T-helper 1 cell treated with Interleukin-12 subunit alpha and Interleukin-12 subunit beta and Interleukin-4 antibody, amounts not matched to agents 30 μg/mL and 1 μg/mL, for 36 hours (primary cell): ENCODE measurements around the gene RTEL1.
"Not testable (repeated sequence)": the region's sequence is repeated elsewhere in the genome, so short reads cannot be mapped to it uniquely, and the experiment has no call there.

Experiments used
- H3K27ac Mint-ChIP-seq: one replicate; pipeline ENCODE4 v1.8.0; 2021; ENCODE audit warnings: mild to moderate bottlenecking, mixed read lengths
- H3K27me3 Mint-ChIP-seq: one replicate; pipeline ENCODE4 v1.8.0; 2021; ENCODE audit warnings: low read depth, mixed read lengths
- H3K36me3 Mint-ChIP-seq: one replicate; pipeline ENCODE4 v1.8.0; 2021; ENCODE audit warnings: low read depth, mixed read lengths
- H3K4me1 Mint-ChIP-seq: one replicate; pipeline ENCODE4 v1.8.0; 2021; ENCODE audit warnings: low read depth, mixed read lengths
- H3K4me3 Mint-ChIP-seq: one replicate; pipeline ENCODE4 v1.8.0; 2021; ENCODE audit warnings: mild to moderate bottlenecking, moderate library complexity, mixed read lengths
- H3K9me3 Mint-ChIP-seq: one replicate; pipeline ENCODE4 v1.8.0; 2021; ENCODE audit warnings: mixed read lengths

RTEL1 gene

DNA sequence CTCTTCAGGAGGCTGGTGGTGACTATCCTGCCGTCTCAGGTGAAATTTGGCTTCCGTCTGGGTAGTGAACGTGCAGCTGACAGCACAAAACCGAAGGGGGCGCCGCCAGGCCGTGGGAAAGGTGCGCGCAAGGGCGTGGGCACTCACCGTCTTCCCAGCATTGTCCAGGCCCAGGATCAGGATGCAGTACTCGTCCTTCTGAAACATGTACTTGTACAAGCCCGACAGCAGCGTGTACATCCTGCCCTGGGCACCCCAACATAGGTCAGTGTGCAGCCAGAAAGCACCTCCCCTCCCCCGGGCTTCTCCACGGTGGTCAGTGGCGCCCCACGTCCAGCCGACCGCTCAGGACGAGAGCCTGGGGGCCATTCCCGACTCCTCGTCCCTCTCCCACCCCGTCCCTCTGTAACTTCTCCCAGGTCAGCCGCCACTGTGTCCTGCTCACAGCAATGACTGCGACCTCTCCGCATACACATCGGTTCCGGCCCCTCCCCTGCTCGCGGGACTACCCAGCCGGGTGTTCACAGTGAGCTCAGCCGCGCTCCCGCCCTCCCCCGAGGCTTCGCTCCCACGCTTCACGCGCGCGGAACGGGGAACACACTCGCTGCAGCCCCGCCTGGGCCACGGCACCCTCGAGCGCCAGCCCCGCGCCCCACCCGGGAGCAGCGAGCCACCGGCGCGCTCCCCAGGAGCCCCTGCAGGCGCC, 48.9 kb downstream of the RTEL1 start:
- Mint-ChIP-seq H3K4me3 (peak overlapping the region; percentile 87), H3K27ac (peak overlapping the region; percentile 81), H3K4me1 (peaks cover 32% of the 10 kb centered on the region), H3K9me3 (no peaks in the 10 kb centered on the region), H3K36me3 (peaks cover 39% of the 10 kb centered on the region), H3K27me3 (no peaks in the 10 kb centered on the region)

DNA sequence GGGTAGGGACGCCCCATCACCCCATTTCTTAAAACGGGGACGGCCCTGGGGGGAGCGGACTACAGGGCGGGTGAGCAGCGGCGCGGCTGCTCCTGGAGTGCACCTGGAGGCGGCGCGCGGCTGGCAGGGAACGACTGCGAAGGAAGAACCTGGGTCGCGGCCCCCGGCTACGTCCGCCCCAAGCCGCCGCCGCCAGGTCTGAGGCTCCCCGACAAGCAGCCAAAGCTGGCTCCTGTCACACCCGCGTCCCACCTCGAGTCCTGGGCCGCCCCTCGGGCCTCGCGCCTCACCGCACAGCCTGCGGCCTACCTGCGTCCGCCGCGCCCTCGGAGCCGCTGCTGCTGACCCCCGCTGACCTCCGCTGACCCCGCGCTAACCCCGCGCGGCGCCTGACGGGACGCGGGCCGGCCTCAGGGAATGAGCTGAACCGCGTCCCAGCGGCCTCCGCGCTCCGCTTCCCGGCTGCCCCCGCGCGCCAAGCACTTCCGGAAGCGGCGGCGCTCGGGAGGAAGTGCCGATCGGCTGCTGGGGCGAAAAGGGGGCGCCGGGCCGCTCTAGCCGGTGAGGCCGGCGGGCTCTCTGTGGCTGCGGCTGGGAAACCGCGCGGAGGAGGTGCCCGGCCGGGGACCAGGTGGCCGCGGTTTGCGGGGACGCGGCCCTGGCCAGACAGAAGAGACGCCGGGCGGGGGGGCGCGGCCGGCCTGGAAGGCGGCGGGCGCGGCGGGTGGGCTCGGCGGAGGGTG, 49.6 kb downstream of the RTEL1 start, which contains the start of the genes ARFRP1 and ZGPAT:
Gene ARFRP1, minus strand, starts transcription at position 419 of the 743 bp plus-strand sequence. CDS start 885 bp downstream, outside the sequence.
Gene ZGPAT, plus strand, starts transcription at position 482 of the 743 bp plus-strand sequence. CDS start 542 bp downstream, outside the sequence.
- peak within 1 kb of the TSS; percentile 87 for H3K4me3 Mint-ChIP-seq
- peak within 1 kb of the TSS; percentile 81 for H3K27ac Mint-ChIP-seq
- H3K9me3 Mint-ChIP-seq, result peaks cover 3% of the 10 kb centered on the region
- H3K4me1 Mint-ChIP-seq, result peaks cover 37% of the 10 kb centered on the region
- no peaks in the 10 kb centered on the region for H3K27me3 Mint-ChIP-seq
- H3K36me3 Mint-ChIP-seq, result peaks cover 46% of the 10 kb centered on the region

DNA sequence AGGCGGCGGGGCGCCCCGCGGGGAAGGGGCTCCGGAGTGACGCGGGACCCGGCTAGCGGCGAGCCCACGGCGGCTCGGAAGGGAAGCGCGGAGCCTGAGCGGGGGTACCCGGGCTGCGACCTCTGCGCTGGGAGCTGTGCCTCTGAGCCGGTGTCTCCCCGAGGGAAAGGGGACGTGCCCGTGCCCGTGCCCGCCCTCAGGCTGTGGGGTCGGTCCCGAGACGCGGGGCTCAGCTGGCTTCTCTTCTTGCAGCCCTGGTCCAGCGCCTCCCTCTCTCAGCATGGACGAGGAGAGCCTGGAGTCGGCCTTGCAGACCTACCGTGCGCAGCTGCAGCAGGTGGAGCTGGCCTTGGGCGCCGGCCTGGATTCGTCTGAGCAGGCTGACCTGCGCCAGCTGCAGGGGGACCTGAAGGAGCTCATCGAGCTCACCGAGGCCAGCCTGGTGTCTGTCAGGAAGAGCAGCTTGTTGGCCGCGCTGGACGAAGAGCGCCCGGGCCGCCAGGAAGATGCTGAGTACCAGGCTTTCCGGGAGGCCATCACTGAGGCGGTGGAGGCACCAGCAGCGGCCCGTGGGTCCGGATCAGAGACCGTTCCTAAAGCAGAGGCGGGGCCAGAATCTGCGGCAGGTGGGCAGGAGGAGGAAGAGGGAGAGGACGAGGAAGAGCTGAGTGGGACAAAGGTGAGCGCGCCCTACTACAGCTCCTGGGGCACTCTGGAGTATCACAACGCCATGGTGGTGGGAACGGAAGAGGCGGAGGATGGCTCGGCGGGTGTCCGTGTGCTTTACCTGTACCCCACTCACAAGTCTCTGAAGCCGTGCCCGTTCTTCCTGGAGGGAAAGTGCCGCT, 50.4 kb downstream of the RTEL1 start:
- H3K36me3 Mint-ChIP-seq, result peaks cover 47% of the 10 kb centered on the region
- peaks cover 39% of the 10 kb centered on the region for H3K4me1 Mint-ChIP-seq
- H3K9me3 Mint-ChIP-seq, result peaks cover 3% of the 10 kb centered on the region

DNA sequence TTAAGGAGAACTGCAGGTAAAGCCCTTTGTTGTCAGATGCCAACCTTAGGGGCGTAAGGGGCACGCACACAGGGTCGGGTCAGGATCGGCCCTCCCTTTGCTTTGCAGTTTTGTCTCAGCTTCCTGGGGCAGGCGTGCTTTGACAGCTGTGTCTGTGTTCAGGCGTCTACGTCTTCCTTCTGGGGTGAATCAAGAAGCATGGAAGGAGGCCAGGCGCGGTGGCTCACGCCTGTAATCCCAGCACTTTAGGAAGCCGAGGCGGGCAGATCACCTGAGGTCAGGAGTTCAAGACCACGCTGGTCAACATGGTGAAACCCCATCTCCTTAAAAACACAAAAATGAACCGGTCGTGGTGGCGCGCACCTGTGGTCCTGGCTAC, 51.0 kb downstream of the RTEL1 start:
- Mint-ChIP-seq H3K9me3 (peaks cover 3% of the 10 kb centered on the region), H3K4me3 (peak overlapping the region; percentile 86), H3K36me3 (peaks cover 50% of the 10 kb centered on the region), H3K27me3 (no peaks in the 10 kb centered on the region), H3K4me1 (peaks cover 39% of the 10 kb centered on the region), H3K27ac (no peak overlapping the region)

More for the DNA sequence above, 50.4 kb downstream of the RTEL1 start:
- Mint-ChIP-seq H3K27ac (peak overlapping the region; percentile 9), H3K27me3 (no peaks in the 10 kb centered on the region), H3K4me3 (peak overlapping the region; percentile 86)

DNA sequence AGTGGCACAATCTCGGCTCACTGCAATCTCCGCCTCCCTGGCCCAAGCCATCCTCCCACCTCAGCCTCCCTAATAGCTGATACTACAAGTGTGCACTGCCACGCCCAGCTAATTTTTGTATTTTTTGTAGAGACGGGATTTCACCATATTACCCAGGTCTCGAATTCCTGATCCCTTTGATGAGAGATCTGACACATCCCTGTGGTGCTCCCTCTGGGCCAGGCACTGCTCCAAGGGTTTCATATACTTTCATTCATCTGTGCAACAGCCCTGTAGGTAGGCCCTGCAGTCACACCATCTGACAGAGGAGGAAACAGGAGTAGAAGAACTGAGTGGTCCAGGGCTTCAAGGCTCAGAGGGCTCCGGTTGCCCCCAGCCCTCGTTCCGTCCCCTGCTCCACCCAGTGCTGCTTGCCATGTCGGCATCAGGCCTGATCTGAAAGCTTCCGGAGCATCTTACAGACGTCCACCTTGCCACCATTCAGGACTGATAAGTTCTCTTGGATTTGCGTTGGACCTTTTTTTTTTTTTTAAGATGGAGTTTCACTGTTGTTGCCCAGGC, 53.1 kb downstream of the RTEL1 start:
- peaks cover 10% of the 10 kb centered on the region for H3K9me3 Mint-ChIP-seq
- peaks cover 54% of the 10 kb centered on the region for H3K36me3 Mint-ChIP-seq
- H3K4me3 Mint-ChIP-seq, result peak overlapping the region; percentile 63
- H3K27ac Mint-ChIP-seq, result no peak overlapping the region
- no peaks in the 10 kb centered on the region for H3K27me3 Mint-ChIP-seq
- peaks cover 40% of the 10 kb centered on the region for H3K4me1 Mint-ChIP-seq

DNA sequence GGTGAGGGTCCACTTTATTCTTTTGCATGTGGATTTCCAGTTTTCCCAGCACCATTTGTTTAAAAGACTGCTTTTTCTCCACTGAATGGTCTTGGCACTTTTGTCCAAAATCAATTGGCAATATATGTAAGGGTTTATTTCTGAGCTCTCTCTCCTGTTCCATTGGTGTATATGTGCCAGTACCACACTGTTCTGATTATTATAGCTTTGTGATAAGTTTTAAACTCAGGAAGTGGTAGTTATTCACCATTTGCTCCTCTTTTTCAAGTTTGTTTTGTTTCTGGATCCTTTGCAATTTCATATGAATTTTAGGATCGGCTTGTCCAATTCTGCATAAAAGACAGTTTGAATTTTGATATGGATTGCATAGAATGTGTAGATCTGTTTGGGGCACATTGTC, 54.1 kb downstream of the RTEL1 start:
- H3K9me3 Mint-ChIP-seq, result peaks cover 12% of the 10 kb centered on the region
- H3K27me3 Mint-ChIP-seq, result no peaks in the 10 kb centered on the region
- peaks cover 55% of the 10 kb centered on the region for H3K36me3 Mint-ChIP-seq
- H3K4me3 Mint-ChIP-seq, result no peak overlapping the region
- H3K4me1 Mint-ChIP-seq, result peaks cover 35% of the 10 kb centered on the region
- H3K27ac Mint-ChIP-seq, result no peak overlapping the region

DNA sequence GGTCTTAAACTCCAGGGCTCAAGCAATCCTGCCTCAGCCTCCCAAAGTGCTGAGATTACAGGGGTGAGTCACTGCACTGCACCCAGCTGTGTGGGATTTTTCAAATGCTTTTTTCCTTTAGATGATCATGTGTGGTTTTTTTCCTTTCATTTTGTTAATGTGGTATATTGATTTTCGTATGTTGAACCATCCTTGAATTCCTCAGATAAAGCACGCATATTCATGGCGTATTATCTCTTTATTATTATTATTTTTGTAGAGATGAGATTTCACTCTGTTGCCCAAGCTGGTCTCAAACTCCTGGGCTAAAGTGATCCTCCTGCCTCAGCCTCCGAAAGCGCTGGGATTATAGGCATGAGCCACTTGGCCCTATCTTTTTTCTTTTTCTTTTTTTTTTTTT, 56.7 kb downstream of the RTEL1 start:
- peaks cover 67% of the 10 kb centered on the region for H3K36me3 Mint-ChIP-seq
- peaks cover 19% of the 10 kb centered on the region for H3K9me3 Mint-ChIP-seq

DNA sequence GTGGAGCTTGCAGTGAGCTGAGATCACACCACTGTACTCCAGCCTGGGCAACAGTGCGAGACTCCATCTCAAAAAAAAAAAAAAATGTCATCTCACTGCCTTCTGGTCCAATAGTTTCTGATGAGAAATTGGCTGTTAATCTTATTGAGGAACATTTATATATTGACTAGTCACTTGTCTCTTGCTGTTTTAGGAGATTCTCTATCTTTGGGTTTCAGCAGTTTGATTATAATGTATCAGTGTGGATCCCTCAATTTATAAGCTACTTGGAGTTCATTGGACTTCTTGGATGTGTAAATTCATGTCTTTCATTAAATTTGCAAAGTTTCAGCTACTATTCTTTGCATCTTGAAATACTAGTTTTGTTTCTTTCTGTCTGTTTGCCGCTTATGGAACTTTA, 60.9 kb downstream of the RTEL1 start:
- Mint-ChIP-seq H3K27me3 (no peaks in the 10 kb centered on the region), H3K4me1 (peaks cover 16% of the 10 kb centered on the region), H3K27ac (no peak overlapping the region), H3K9me3 (peaks cover 16% of the 10 kb centered on the region), H3K4me3 (no peak overlapping the region), H3K36me3 (peaks cover 61% of the 10 kb centered on the region)

More for the DNA sequence above, 56.7 kb downstream of the RTEL1 start:
- Mint-ChIP-seq H3K4me1 (peaks cover 30% of the 10 kb centered on the region), H3K27me3 (no peaks in the 10 kb centered on the region), H3K4me3 (no peak overlapping the region), H3K27ac (no peak overlapping the region)

DNA sequence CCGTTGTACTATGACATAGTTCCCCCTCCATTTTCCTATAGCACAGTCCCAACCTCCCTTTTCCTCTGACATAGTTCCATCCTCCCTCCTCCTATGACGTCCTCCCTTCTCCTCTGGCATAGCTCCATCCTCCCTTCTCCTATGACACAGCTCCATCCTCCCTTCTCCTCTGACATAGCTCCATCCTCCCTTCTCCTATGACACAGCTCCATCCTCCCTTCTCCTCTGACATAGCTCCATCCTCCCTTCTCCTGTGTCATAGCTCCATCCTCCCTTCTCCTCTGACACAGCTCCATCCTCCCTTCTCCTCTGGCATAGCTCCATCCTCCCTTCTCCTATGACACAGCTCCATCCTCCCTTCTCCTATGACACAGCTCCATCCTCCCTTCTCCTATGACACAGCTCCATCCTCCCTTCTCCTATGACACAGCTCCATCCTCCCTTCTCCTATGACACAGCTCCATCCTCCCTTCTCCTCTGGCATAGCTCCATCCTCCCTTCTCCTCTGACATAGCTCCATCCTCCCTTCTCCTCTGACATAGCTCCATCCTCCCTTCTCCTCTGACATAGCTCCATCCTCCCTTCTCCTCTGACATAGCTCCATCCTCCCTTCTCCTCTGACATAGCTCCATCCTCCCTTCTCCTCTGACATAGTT, 65.0 kb downstream of the RTEL1 start:
- peaks cover 52% of the 10 kb centered on the region for H3K36me3 Mint-ChIP-seq
- H3K27ac Mint-ChIP-seq, result peak overlapping the region; percentile 19
- not testable (repeated sequence) for H3K27me3 Mint-ChIP-seq

DNA sequence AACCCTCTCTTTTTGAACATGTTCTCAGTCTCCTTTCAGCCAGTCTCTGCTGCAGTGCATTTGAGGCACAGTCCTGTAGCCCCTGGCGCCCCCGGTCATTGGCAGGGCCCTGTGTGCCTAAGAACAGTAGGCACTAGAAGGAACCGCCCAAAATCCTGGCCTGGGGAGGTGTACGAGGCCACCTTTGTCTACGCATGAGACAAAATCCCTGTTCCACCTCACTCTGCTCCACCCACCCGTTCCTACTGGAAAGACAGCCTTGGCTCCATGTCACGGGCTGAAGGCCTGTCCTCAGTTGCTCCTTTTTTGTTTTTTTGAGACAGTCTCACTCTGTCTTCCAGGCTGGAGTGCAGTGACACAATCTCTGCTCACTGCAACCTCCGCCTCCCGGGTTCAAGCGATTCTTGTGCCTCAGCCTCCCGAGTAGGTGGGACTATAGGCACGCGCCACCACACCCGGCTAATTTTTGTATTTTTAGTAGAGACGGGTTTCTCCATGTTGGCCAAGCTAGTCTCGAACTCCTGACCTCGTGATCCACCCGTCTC, 72.1 kb downstream of the RTEL1 start:
- Mint-ChIP-seq H3K4me1 (peaks cover 31% of the 10 kb centered on the region), H3K36me3 (peaks cover 33% of the 10 kb centered on the region), H3K4me3 (peak overlapping the region; percentile 36)
- H3K27me3 Mint-ChIP-seq, H3K9me3 Mint-ChIP-seq, H3K27ac Mint-ChIP-seq: not testable (repeated sequence)

More for the DNA sequence above, 65.0 kb downstream of the RTEL1 start:
- H3K9me3 Mint-ChIP-seq, result peaks cover 12% of the 10 kb centered on the region
- H3K4me1 Mint-ChIP-seq, result peaks cover 17% of the 10 kb centered on the region
- not testable (repeated sequence) for H3K4me3 Mint-ChIP-seq

DNA sequence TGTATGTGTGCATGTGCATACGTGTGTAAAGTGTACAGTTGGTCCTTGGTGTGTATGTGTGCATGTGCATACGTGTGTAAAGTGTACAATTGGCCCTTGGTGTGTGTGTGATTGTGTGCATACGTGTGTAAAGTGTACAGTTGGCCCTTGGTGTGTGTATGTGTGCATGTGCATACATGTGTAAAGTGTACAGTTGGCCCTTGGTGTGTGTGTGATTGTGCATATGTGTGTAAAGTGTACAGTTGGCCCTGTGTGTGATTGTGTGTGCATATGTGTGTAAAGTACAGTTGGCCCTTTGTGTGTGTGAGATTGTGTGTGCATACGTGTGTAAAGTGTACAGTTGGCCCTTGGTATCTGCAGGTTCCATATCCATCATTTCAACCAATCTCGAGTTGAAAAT, 73.3 kb downstream of the RTEL1 start:
- Mint-ChIP-seq H3K27me3 (no peaks in the 10 kb centered on the region), H3K4me3 (no peak overlapping the region), H3K36me3 (peaks cover 27% of the 10 kb centered on the region), H3K9me3 (no peaks in the 10 kb centered on the region), H3K27ac (no peak overlapping the region), H3K4me1 (peaks cover 37% of the 10 kb centered on the region)

DNA sequence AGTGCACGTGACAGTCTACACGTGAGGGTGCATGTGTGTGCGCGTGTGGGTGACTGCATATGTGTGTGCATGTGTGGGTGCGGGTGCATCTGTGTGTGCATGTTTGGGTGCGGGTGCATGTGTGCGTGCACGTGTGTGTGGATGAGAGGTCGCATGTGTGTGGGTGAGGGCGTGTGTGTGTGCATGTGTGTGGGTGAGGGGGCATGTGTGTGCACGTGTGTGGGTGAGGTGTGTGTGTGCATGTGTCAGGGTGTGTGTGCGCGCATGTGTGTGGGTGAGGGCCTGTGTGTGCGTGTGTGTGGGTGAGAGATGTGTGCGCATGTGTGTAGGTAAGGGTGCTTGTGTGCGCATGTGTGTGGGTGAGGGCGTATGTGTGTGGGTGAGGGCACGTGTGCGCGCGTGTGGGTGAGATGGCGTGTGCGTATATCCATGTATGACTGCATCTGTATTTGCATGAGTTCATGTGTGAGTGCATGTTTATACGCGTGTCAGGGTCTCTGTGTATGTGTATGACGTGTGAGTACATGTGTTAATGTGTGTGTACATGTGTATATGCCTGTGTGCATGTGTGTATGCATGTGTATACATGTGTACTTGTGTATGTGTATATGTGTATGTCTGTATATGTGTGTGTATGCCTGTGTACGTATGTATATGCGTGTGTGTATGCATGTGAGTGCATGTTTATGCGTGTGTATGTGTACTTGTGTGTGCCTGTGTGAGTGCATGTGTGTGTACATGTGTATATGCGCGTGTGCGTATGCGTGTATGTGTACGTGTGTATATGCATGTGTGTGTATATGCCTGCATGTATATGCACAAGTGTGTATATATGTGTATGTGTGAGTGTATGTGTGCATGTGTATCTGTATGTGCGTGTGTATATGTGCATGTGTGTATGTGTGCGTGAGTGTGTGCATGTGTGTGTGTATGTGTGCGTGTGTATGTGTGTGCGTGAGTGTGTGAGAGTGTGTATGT, 74.3 kb downstream of the RTEL1 start:
- Mint-ChIP-seq H3K4me1 (peaks cover 34% of the 10 kb centered on the region), H3K27ac (no peak overlapping the region), H3K9me3 (no peaks in the 10 kb centered on the region), H3K27me3 (no peaks in the 10 kb centered on the region), H3K4me3 (no peak overlapping the region), H3K36me3 (peaks cover 20% of the 10 kb centered on the region)
